ENCODE measurements around the gene EIF2B2. TPM values are rescaled to one million over a fixed set of nuclear protein-coding genes. Genes with fewer than 3 reads are reported as not detected.

EIF2B2 gene
- total RNA-seq = 15.8 TPM

- DNase-seq (ENCODE audit: low spot score) (peak; percentile 98), ATAC-seq (peak; percentile 99)
Observed at GRCh38 chr14:75002392-75003249, at the start of gene EIF2B2. TSS of gene EIF2B2 (plus strand) at chr14:75002921. CDS start at chr14:75002991, 70 bp downstream.

- DNase-seq (ENCODE audit: low spot score) = no peak
- ATAC-seq = no peak
Observed at GRCh38 chr14:74953686-74954085, 49.0 kb upstream of the EIF2B2 start.

- ATAC-seq = no peak
- DNase-seq (ENCODE audit: low spot score) = no peak
Observed at GRCh38 chr14:74954232-74954946, 48.3 kb upstream of the EIF2B2 start.

GRCh38 chr14:74954947-74955228 lies 47.8 kb upstream of the EIF2B2 start:
- DNase-seq (ENCODE audit: low spot score) (no peak), ATAC-seq (peak; percentile 4)

- peak; percentile 95 for ATAC-seq
- peak; percentile 73 for DNase-seq (ENCODE audit: low spot score)
Observed at GRCh38 chr14:74955229-74956026, 47.3 kb upstream of the EIF2B2 start, which contains the start of gene PGF. TSS of gene PGF (minus strand) at chr14:74955597. CDS start at chr14:74955242, 355 bp downstream.

- ATAC-seq (no peak), DNase-seq (ENCODE audit: low spot score) (no peak)
Observed at GRCh38 chr14:74956027-74956279, 46.8 kb upstream of the EIF2B2 start.

- DNase-seq (ENCODE audit: low spot score) = no peak
- no peak for ATAC-seq
Observed at GRCh38 chr14:74956280-74957072, 46.2 kb upstream of the EIF2B2 start.

GRCh38 chr14:74959596-74960180 lies 43.0 kb upstream of the EIF2B2 start:
- ATAC-seq (no peak), DNase-seq (ENCODE audit: low spot score) (no peak)

GRCh38 chr14:74960736-74961135 lies 42.0 kb upstream of the EIF2B2 start:
- no peak for DNase-seq (ENCODE audit: low spot score)
- no peak for ATAC-seq

- DNase-seq (ENCODE audit: low spot score) = no peak
- ATAC-seq = no peak
Observed at GRCh38 chr14:74961238-74961911, 41.3 kb upstream of the EIF2B2 start.

- ATAC-seq = no peak
- no peak for DNase-seq (ENCODE audit: low spot score)
Observed at GRCh38 chr14:74962046-74962445, 40.7 kb upstream of the EIF2B2 start.

GRCh38 chr14:74962493-74962892 lies 40.2 kb upstream of the EIF2B2 start:
- no peak for DNase-seq (ENCODE audit: low spot score)
- peak; percentile 21 for ATAC-seq

- ATAC-seq (no peak), DNase-seq (ENCODE audit: low spot score) (no peak)
Observed at GRCh38 chr14:74963178-74963704, 39.5 kb upstream of the EIF2B2 start.

- ATAC-seq (peak; percentile 23), DNase-seq (ENCODE audit: low spot score) (no peak)
Observed at GRCh38 chr14:74963705-74964271, 38.9 kb upstream of the EIF2B2 start.

GRCh38 chr14:74964787-74965485 lies 37.8 kb upstream of the EIF2B2 start:
- ATAC-seq (no peak), DNase-seq (ENCODE audit: low spot score) (no peak)

- DNase-seq (ENCODE audit: low spot score) = no peak
- ATAC-seq = no peak
Observed at GRCh38 chr14:74965486-74966153, 37.1 kb upstream of the EIF2B2 start.

GRCh38 chr14:74968811-74969210 lies 33.9 kb upstream of the EIF2B2 start:
- no peak for ATAC-seq
- DNase-seq (ENCODE audit: low spot score) = no peak

- ATAC-seq (peak; percentile 66), DNase-seq (ENCODE audit: low spot score) (no peak)
Observed at GRCh38 chr14:74973003-74973653, 29.6 kb upstream of the EIF2B2 start.

Data from left lobe of liver (tissue), 2 donors.